Gastroesophageal sphincter (tissue), 4 donors: ENCODE measurements around the gene HIVEP3. TPM values are rescaled to one million over a fixed set of nuclear protein-coding genes. Genes with fewer than 3 reads are reported as not detected.

Source experiments
- ATAC-seq: fragments of 150-250 bp; one replicate; pipeline ENCODE4 v1.9.1; 2016; ENCODE audit warnings: mild to moderate bottlenecking, moderate library complexity
- H3K27ac ChIP-seq, 4 donors: fragments of 200-600 bp; sonication (generic) in 3 of 4; 1 replicate in 3 of 4; 2 replicates in 1 of 4; pipeline ENCODE4 v1.5.1; 2016 to 2019
- H3K27me3 ChIP-seq: fragments of 200-600 bp; sonication (generic); one replicate; pipeline ENCODE4 v1.5.1; 2019
- H3K36me3 ChIP-seq, 2 donors: fragments of 200-600 bp; sonication (generic); one replicate each; pipeline ENCODE4 v1.5.1; 2019; ENCODE audit warnings: control low read depth in 1 of 2
- H3K4me1 ChIP-seq, 3 donors: fragments of 200-600 bp; sonication (generic); 1 replicate in 2 of 3; 2 replicates in 1 of 3; pipeline ENCODE4 v1.5.1; 2016 to 2019; ENCODE audit warnings: control low read depth in 2 of 3
- H3K4me3 ChIP-seq, 2 donors: fragments of 200-600 bp; sonication (generic); one replicate each; pipeline ENCODE4 v1.5.1; 2019; ENCODE audit warnings: mild to moderate bottlenecking in 1 of 2, moderate library complexity in 1 of 2
- H3K9me3 ChIP-seq, 3 donors: fragments of 200-600 bp; sonication (generic); one replicate each; pipeline ENCODE4 v1.5.1; 2017 to 2019; ENCODE audit warnings: control low read depth in 2 of 3
- EP300 ChIP-seq: sonication (generic); formaldehyde crosslinking; IDR thresholded peaks from one replicate; pipeline ENCODE4 v1.6.1; 2017; ENCODE audit warnings: antibody characterized with exemption, mild to moderate bottlenecking
- POLR2A ChIP-seq, 2 donors: fragments of 450-650 bp; IDR thresholded peaks; one replicate each; pipeline ENCODE4 v1.6.1; 2017; ENCODE audit warnings: antibody characterized with exemption in 2 of 2, mild to moderate bottlenecking in 2 of 2, moderate library complexity in 1 of 2
- POLR2AphosphoS5 ChIP-seq: sonication (generic); formaldehyde crosslinking; IDR thresholded peaks from one replicate; pipeline ENCODE4 v1.6.1; 2017; ENCODE audit warnings: antibody characterized with exemption
- whole genome bisulfite sequencing, 2 donors: methylation state at CpG; one replicate each; pipeline ENCODE4 v1.1.5; 2018; ENCODE audit warnings: low coverage in 1 of 2; 5-methylcytosine and 5-hydroxymethylcytosine counted together
- total RNA-seq, 4 donors: library from RNA; depleted of rRNA; stranded (reverse); fragments of >200 nt; gene quantifications; one replicate each; pipeline ENCODE4 v1.1.0, GENCODE V29; 2016
- TF ChIP-seq, protein P1 (sequence below), 4 experiments: fragments of 200-600 bp in 2 of 4; fragments of 450-650 bp in 2 of 4; sonication (generic) in 1 of 4; IDR thresholded peaks; one replicate each; pipeline ENCODE4 v1.5.1; 2017 to 2019; ENCODE audit warnings: antibody characterized with exemption in 4 of 4, mild to moderate bottlenecking in 2 of 4, moderate library complexity in 2 of 4

The HIVEP3 gene
- total RNA-seq, 4 donors from 2014 or later, result 1.9 to 3.8 (median 2.8) TPM

DNA sequence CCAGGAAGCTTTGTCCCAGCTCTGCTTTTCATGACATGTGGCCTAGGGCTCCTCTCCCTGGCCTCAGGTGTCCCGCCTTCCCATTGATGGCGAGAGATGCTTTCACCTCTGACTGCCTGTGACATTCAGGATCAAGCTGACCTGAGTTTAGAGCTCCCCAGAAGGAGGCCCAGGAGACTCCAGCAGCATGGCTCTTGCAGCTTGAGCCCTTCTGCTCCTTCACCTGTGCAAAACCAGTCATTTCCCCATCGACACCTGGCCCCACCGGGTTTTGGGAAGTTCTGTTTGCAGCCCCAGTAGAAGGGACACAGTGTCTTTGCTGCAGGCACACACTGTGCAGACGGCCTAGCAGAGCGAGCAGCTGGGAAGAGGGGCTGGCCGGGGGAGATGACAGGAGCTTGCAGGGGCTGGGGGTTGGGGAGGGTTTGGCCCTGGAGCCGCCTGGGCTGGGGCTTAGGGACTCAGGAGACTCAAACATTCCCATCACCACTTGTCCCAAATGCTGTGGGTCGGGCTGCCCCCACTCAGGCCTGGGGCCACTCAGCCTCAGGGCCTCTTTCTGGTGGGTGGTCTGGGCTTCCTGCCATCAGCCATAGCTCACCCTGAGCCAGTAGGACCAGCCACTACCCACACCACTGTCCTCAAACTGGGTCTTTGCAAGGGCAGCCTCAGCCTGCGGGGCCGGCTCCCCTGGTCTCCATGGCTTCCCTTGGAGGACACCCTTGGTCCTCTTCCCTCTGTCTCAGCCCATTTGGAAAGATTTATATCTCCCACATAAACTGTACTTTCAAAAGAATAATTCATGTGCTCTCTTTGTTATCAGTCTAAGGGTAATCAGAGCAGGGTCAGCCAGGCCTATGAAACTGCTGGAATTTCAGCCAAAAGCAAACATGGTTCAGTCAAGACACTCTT is 430.4 kb downstream of the HIVEP3 start:
- H3K27me3 ChIP-seq, result no peaks in the 10 kb centered on the region
- H3K4me3 ChIP-seq, result no peak overlapping the region
- WGBS, 2 donors, result 100% methylated on average over 1 of the region's 11 CpGs; no CpG with 5 or more reads in 1 of the 2 donors
- TF ChIP-seq POLR2A (IDR thresholded peaks at IDR 0.05) (no peak), EP300 (no peak), POLR2AphosphoS5 (no peak)
- TF ChIP-seq, protein P1, sequence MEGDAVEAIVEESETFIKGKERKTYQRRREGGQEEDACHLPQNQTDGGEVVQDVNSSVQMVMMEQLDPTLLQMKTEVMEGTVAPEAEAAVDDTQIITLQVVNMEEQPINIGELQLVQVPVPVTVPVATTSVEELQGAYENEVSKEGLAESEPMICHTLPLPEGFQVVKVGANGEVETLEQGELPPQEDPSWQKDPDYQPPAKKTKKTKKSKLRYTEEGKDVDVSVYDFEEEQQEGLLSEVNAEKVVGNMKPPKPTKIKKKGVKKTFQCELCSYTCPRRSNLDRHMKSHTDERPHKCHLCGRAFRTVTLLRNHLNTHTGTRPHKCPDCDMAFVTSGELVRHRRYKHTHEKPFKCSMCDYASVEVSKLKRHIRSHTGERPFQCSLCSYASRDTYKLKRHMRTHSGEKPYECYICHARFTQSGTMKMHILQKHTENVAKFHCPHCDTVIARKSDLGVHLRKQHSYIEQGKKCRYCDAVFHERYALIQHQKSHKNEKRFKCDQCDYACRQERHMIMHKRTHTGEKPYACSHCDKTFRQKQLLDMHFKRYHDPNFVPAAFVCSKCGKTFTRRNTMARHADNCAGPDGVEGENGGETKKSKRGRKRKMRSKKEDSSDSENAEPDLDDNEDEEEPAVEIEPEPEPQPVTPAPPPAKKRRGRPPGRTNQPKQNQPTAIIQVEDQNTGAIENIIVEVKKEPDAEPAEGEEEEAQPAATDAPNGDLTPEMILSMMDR (IDR thresholded peaks at IDR 0.05), result no peak
- H3K36me3 ChIP-seq, result no peaks in the 10 kb centered on the region
- no peak for ATAC-seq
- peaks cover 0 to 57% (median 22%) of the 10 kb centered on the region in 3 donors for H3K4me1 ChIP-seq
- no peak overlapping the region for H3K27ac ChIP-seq
- H3K9me3 ChIP-seq, result no peaks in the 10 kb centered on the region

GRCh38 chr1:41487126-41488039 is 431.3 kb downstream of the HIVEP3 start:
- TF ChIP-seq EP300 (no peak), POLR2A (IDR thresholded peaks at IDR 0.05) (no peak), POLR2AphosphoS5 (no peak)
- Histone ChIP-seq H3K36me3 (no peaks in the 10 kb centered on the region), H3K9me3 (no peaks in the 10 kb centered on the region), H3K4me3 (no peak overlapping the region), H3K27ac (peak overlapping the region in 3 of 4 donors; percentile 31 to 80 (median 55)), H3K27me3 (no peaks in the 10 kb centered on the region), H3K4me1 (peaks cover 0 to 66% (median 31%) of the 10 kb centered on the region in 3 donors)
- no peak for ATAC-seq
- WGBS, 2 donors, result 57 to 74% methylated on average over 3 to 6 of the region's 16 CpGs

DNA sequence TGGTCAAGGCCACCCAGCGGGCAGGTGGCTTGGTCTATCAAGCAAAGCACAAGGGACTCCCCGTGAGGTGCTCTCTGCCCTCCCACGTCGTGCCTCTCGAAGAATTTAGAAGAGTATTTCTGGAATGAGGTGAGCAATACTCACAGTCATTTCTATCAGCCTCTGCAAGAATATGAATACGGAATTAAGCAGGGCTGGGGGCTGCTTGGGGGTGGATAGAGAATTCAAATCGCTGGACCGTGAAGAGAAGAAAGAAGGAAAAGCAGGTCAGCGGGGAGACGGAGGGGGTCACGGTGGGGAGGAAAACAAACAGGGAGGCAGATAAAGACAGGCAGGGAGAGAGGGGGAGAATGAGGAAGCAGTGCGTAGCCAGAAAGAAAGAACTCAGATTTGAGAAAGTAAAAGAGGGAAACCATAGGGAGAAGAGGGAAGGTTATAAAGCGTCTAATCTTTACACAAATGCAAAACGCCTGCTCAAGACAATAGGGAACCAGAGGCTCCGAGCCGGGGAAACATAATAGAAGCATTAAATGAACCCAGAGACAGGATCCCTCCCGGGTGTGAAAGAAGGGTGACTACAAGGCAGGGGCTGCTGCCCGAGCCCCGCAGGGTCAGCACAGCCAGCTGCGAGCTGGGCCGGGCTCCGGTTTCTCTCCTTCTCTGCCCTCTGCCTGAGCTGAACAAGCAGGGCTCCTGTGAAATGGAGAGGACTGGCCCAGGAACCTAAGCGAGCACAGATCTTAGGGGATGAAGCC is 432.2 kb downstream of the HIVEP3 start:
- H3K27ac ChIP-seq, result peak overlapping the region in 3 of 4 donors; percentile 31 to 80 (median 55)
- no peak overlapping the region for H3K4me3 ChIP-seq
- H3K4me1 ChIP-seq, result peaks cover 0 to 73% (median 31%) of the 10 kb centered on the region in 3 donors

DNA sequence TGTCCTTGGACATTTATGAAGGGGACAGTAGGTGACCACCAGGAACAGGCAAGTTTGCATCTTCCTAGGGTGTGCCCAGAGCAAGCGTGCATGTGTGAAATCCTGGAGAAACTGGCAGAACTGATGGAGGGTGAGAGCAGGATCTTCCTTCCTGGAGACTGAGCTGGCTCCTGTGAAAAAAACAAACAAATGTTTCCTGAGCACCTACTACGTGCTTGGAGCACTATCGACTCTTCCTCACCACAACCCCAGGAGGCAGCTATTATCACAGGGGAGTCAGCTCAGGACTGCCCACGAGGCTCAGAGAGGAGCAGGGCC is 432.7 kb downstream of the HIVEP3 start:
- no peak for ATAC-seq
- TF ChIP-seq POLR2AphosphoS5 (no peak), POLR2A (IDR thresholded peaks at IDR 0.05) (no peak), EP300 (no peak)
- TF ChIP-seq, protein P1 (IDR thresholded peaks at IDR 0.05), result no peak
- peak overlapping the region in 2 of 4 donors; percentile 6 to 80 for H3K27ac ChIP-seq
- no CpG with 5 or more reads among the region's 4 CpGs for WGBS, 2 donors
- H3K9me3 ChIP-seq, result no peaks in the 10 kb centered on the region
- H3K36me3 ChIP-seq, result no peaks in the 10 kb centered on the region
- H3K27me3 ChIP-seq, result no peaks in the 10 kb centered on the region
- H3K4me1 ChIP-seq, result peaks cover 0 to 73% (median 31%) of the 10 kb centered on the region in 3 donors
- H3K4me3 ChIP-seq, result no peak overlapping the region

More for the DNA sequence above, 432.2 kb downstream of the HIVEP3 start:
- H3K27me3 ChIP-seq, result no peaks in the 10 kb centered on the region
- ATAC-seq, result no peak
- 44 to 48% methylated on average over 8 to 12 of the region's 23 CpGs for WGBS, 2 donors
- no peaks in the 10 kb centered on the region for H3K9me3 ChIP-seq
- H3K36me3 ChIP-seq, result no peaks in the 10 kb centered on the region
- TF ChIP-seq EP300 (no peak), POLR2AphosphoS5 (no peak), POLR2A (IDR thresholded peaks at IDR 0.05) (no peak)
- TF ChIP-seq, protein P1 (IDR thresholded peaks at IDR 0.05), result no peak
